ENCODE data around the gene ANKRD22. TPM values are rescaled to one million over a fixed set of nuclear protein-coding genes. Genes with fewer than 3 reads are reported as not detected.

ANKRD22 gene
- total RNA-seq, 6 experiments from 2014 or later: 0.54 to 1.2 (median 1.2) TPM; not detected in 3

DNA sequence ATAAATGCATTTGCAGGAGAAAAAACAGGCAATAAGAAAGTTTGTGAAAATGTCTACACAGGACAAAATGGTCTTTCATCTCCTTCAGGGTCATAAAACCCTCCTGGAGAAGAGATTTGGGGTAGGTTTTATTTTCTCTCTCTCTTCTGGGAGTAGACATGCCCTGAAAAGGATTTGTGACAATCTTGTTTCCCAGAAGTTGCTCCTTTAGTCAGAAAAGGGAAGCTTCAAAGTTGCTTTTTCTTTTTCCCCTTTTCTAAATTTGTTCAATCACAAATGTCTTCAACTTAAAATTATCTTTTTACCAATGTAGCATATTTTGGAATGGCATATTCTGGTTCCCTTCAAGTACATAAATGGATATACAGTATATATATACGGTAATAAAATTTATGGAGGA is 9.4 kb upstream of the ANKRD22 start:
- Histone ChIP-seq H3K4me3 (no peak overlapping the region), H3K9me3 (no peaks in the 10 kb centered on the region), H3K36me3 (no peaks in the 10 kb centered on the region), H3K27me3 (no peaks in the 10 kb centered on the region), H3K27ac (no peak overlapping the region), H3K4me1 (no peaks in the 10 kb centered on the region)
- DNase-seq (no peak), ATAC-seq (no peak)
- WGBS (ENCODE audit: insufficient coverage, low coverage, low lambda C conversion rate, missing lambda C conversion rate): 29% methylated on average over 1 of the region's 1 CpG
- intact Hi-C loops (cut with DNase I): no loop called here
- no peak for TF ChIP-seq POLR2A (IDR thresholded peaks at IDR 0.05)
- TF ChIP-seq, protein P1, sequence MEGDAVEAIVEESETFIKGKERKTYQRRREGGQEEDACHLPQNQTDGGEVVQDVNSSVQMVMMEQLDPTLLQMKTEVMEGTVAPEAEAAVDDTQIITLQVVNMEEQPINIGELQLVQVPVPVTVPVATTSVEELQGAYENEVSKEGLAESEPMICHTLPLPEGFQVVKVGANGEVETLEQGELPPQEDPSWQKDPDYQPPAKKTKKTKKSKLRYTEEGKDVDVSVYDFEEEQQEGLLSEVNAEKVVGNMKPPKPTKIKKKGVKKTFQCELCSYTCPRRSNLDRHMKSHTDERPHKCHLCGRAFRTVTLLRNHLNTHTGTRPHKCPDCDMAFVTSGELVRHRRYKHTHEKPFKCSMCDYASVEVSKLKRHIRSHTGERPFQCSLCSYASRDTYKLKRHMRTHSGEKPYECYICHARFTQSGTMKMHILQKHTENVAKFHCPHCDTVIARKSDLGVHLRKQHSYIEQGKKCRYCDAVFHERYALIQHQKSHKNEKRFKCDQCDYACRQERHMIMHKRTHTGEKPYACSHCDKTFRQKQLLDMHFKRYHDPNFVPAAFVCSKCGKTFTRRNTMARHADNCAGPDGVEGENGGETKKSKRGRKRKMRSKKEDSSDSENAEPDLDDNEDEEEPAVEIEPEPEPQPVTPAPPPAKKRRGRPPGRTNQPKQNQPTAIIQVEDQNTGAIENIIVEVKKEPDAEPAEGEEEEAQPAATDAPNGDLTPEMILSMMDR (IDR thresholded peaks at IDR 0.05): no peak

DNA sequence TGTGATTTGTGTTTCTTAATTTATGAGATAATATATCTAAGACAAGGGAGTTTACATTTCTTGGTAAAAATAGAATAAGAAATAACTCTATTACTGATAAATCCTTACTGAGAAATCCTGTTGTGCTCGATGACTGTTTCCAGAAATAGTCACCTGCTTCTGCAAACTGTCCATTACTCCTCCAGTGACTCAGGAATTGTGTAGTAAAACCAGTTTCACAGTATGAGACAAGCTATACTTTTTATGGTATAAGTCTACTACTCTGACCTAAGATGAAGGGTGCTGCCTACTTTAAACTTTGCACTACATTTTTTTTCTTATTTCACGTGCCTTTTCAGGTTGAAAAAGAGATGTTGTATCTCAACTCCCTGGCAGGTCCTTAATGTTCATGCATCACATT is 6.8 kb upstream of the ANKRD22 start:
- H3K4me1 ChIP-seq: peaks cover 0 to 19% (median 3%) of the 10 kb centered on the region in 4 donors

DNA sequence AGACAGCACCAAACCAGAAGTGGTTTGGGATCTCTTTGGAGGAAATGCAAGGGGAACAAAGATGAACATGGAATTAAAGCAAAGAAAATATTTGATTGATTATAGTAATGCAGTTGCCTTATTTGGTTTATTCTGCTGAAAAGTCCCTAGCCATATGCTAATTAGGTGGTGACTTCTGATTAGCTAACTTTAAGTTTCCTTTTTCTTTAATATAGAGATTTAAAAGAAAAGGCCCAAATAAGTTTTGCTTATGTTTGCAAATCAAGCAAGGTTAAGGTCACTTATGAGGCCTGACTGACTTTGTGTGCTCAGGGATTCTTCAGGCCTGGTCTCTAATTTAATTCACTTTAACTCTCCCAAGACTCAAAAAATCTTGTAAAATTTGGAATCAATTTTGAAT is 6.2 kb upstream of the ANKRD22 start:
- Histone ChIP-seq H3K9me3 (no peaks in the 10 kb centered on the region), H3K27me3 (no peaks in the 10 kb centered on the region), H3K27ac (no peak overlapping the region), H3K4me1 (peaks cover 0 to 25% (median 5%) of the 10 kb centered on the region in 4 donors), H3K4me3 (no peak overlapping the region), H3K36me3 (no peaks in the 10 kb centered on the region)
- intact Hi-C loops (cut with DNase I): no loop called here
- DNase-seq: no peak
- no peak for TF ChIP-seq POLR2A (IDR thresholded peaks at IDR 0.05)
- TF ChIP-seq, protein P1 (IDR thresholded peaks at IDR 0.05): no peak
- ATAC-seq: no peak

More for the DNA sequence above, 6.8 kb upstream of the ANKRD22 start:
- H3K4me3 ChIP-seq: no peak overlapping the region
- intact Hi-C loops (cut with DNase I): no loop called here
- H3K9me3 ChIP-seq: no peaks in the 10 kb centered on the region
- H3K36me3 ChIP-seq: no peaks in the 10 kb centered on the region
- no peaks in the 10 kb centered on the region for H3K27me3 ChIP-seq
- DNase-seq (no peak), ATAC-seq (no peak)
- no peak overlapping the region for H3K27ac ChIP-seq
- 74% methylated on average over 2 of the region's 2 CpGs for WGBS (ENCODE audit: insufficient coverage, low coverage, low lambda C conversion rate, missing lambda C conversion rate)
- TF ChIP-seq, protein P1 (IDR thresholded peaks at IDR 0.05): no peak
- TF ChIP-seq POLR2A (IDR thresholded peaks at IDR 0.05): no peak

DNA sequence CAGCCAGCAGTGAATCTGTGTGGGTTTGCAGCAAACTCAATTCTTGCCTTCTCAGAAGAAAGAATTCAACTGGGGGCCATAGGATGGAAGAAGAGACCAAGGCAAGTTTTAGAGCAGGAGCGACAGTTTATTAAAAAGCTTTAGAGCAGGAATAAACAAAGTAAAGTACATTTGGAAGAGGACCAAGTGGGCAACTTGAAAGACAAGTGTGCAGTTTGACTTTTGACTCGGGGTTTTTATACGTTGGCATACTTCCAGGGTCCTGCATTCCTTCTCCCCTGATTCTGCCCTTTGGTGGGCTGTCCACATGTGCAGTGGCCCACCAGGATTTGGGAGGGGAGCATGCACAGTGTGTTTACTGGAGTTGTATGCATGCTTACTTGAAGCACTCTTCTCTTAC is 3.0 kb upstream of the ANKRD22 start:
- H3K4me1 ChIP-seq: peaks cover 0 to 33% (median 9%) of the 10 kb centered on the region in 4 donors
- DNase-seq: no peak
- intact Hi-C loops (cut with DNase I): no loop called here
- H3K36me3 ChIP-seq: no peaks in the 10 kb centered on the region
- no peak overlapping the region for H3K4me3 ChIP-seq
- H3K9me3 ChIP-seq: no peaks in the 10 kb centered on the region
- 11% methylated on average over 3 of the region's 3 CpGs for WGBS (ENCODE audit: insufficient coverage, low coverage, low lambda C conversion rate, missing lambda C conversion rate)
- ATAC-seq: peak in 3 of 4 donors; percentile 8 to 57 (median 18)
- H3K27me3 ChIP-seq: no peaks in the 10 kb centered on the region
- peak overlapping the region in 2 of 3 donors; percentile 35 to 41 for H3K27ac ChIP-seq
- TF ChIP-seq POLR2A (IDR thresholded peaks at IDR 0.05): no peak
- TF ChIP-seq, protein P1 (IDR thresholded peaks at IDR 0.05): no peak
